ENCODE measurements around the gene DACT1. TPM values are rescaled to one million over a fixed set of nuclear protein-coding genes. Genes with fewer than 3 reads are reported as not detected.

Gene DACT1
- total RNA-seq, 2 donors from 2014 or later: 36.1 to 50.9 TPM

GRCh38 chr14:58636129-58636528 lies 1.6 kb upstream of the DACT1 start:
- no peak for TF ChIP-seq CTCF (IDR thresholded peaks at IDR 0.05)
- no peak for ATAC-seq (ENCODE audit: insufficient number of reproducible peaks, low FRiP score, low read depth)
- Histone ChIP-seq H3K4me1 (ENCODE audit: control insufficient read depth in 1 of 2, low read depth in 2 of 2) (peaks cover 17 to 42% of the 10 kb centered on the region in 2 donors), H3K9me3 (no peaks in the 10 kb centered on the region), H3K27ac (peak overlapping the region; percentile 99), H3K36me3 (peaks cover under 1% of the 10 kb centered on the region), H3K27me3 (replicated peaks; ENCODE audit: insufficient read depth) (no peaks in the 10 kb centered on the region), H3K4me3 (peak overlapping the region; percentile 15)
- DNase-seq (ENCODE audit: low spot score): no peak

GRCh38 chr14:58637040-58637390 lies 747 bp upstream of the DACT1 start:
- Histone ChIP-seq H3K4me3 (peak overlapping the region; percentile 92), H3K4me1 (ENCODE audit: control insufficient read depth in 1 of 2, low read depth in 2 of 2) (peaks cover 17 to 45% of the 10 kb centered on the region in 2 donors), H3K27ac (peak overlapping the region; percentile 99), H3K36me3 (peaks cover 10% of the 10 kb centered on the region), H3K9me3 (no peaks in the 10 kb centered on the region), H3K27me3 (replicated peaks; ENCODE audit: insufficient read depth) (no peaks in the 10 kb centered on the region)
- TF ChIP-seq CTCF (IDR thresholded peaks at IDR 0.05): no peak
- ATAC-seq (ENCODE audit: insufficient number of reproducible peaks, low FRiP score, low read depth) (peak; percentile 49), DNase-seq (ENCODE audit: low spot score) (peak; percentile 64)

- ATAC-seq (ENCODE audit: insufficient number of reproducible peaks, low FRiP score, low read depth) (no peak), DNase-seq (ENCODE audit: low spot score) (no peak)
- peak; percentile 16 for TF ChIP-seq CTCF (IDR thresholded peaks at IDR 0.05)
- H3K27ac ChIP-seq: peak overlapping the region; percentile 99
- H3K4me1 ChIP-seq (ENCODE audit: control insufficient read depth in 1 of 2, low read depth in 2 of 2): peaks cover 18 to 60% of the 10 kb centered on the region in 2 donors
- peak overlapping the region; percentile 92 for H3K4me3 ChIP-seq
- H3K27me3 ChIP-seq (replicated peaks; ENCODE audit: insufficient read depth): no peaks in the 10 kb centered on the region
- H3K9me3 ChIP-seq: no peaks in the 10 kb centered on the region
- peaks cover 24% of the 10 kb centered on the region for H3K36me3 ChIP-seq
Observed at GRCh38 chr14:58638231-58639197, 752 bp downstream of the DACT1 start.

- Histone ChIP-seq H3K27me3 (replicated peaks; ENCODE audit: insufficient read depth) (no peaks in the 10 kb centered on the region), H3K4me3 (peak overlapping the region; percentile 92), H3K27ac (peak overlapping the region; percentile 99), H3K9me3 (no peaks in the 10 kb centered on the region), H3K4me1 (ENCODE audit: control insufficient read depth in 1 of 2, low read depth in 2 of 2) (peaks cover 19 to 60% of the 10 kb centered on the region in 2 donors), H3K36me3 (peaks cover 25% of the 10 kb centered on the region)
- no peak for TF ChIP-seq CTCF (IDR thresholded peaks at IDR 0.05)
- no peak for DNase-seq (ENCODE audit: low spot score)
- ATAC-seq (ENCODE audit: insufficient number of reproducible peaks, low FRiP score, low read depth): no peak
Observed at GRCh38 chr14:58639198-58639565, 1.4 kb downstream of the DACT1 start.

GRCh38 chr14:58639842-58640484 lies 2.2 kb downstream of the DACT1 start:
- no peak overlapping the region for H3K27ac ChIP-seq
- ATAC-seq (ENCODE audit: insufficient number of reproducible peaks, low FRiP score, low read depth): peak; percentile 49
- DNase-seq (ENCODE audit: low spot score): no peak

More at GRCh38 chr14:58639842-58640484, 2.2 kb downstream of the DACT1 start:
- Histone ChIP-seq H3K36me3 (peaks cover 26% of the 10 kb centered on the region), H3K4me1 (ENCODE audit: control insufficient read depth in 1 of 2, low read depth in 2 of 2) (peaks cover 18 to 54% of the 10 kb centered on the region in 2 donors), H3K9me3 (no peaks in the 10 kb centered on the region), H3K27me3 (replicated peaks; ENCODE audit: insufficient read depth) (no peaks in the 10 kb centered on the region), H3K4me3 (peak overlapping the region; percentile 92)
- TF ChIP-seq CTCF (IDR thresholded peaks at IDR 0.05): peak; percentile 58
